Thymus (tissue), 11 donors: ENCODE data around the gene CBLB. TPM values are rescaled to one million over a fixed set of nuclear protein-coding genes. Genes with fewer than 3 reads are reported as not detected.
"Not testable (repeated sequence)": the region's sequence is repeated elsewhere in the genome, so short reads cannot be mapped to it uniquely, and the experiment has no call there.

Experiments
- DNase-seq, 9 donors: peaks; one replicate each; pipeline ENCODE4 v3.0.0-alpha.2; 2013; ENCODE audit warnings: low spot score in 9 of 9, low read depth in 6 of 9, missing footprints in 1 of 9
- H3K27ac ChIP-seq, 2 donors: one replicate each; pipeline ENCODE4 v1.5.1; 2013; ENCODE audit warnings: control low read depth in 1 of 2, low read depth in 1 of 2, low read length in 1 of 2, mild to moderate bottlenecking in 1 of 2, moderate library complexity in 1 of 2
- H3K27me3 ChIP-seq, 2 donors: one replicate each; pipeline ENCODE4 v1.5.1; 2013; ENCODE audit warnings: low read length in 1 of 2; ENCODE audit not compliant: control insufficient read depth in 2 of 2, insufficient read depth in 1 of 2
- H3K36me3 ChIP-seq, 2 donors: one replicate each; pipeline ENCODE4 v1.5.1; 2013; ENCODE audit warnings: low read length in 1 of 2, mild to moderate bottlenecking in 1 of 2, moderate library complexity in 1 of 2; ENCODE audit not compliant: control insufficient read depth in 2 of 2, insufficient read depth in 2 of 2
- H3K4me1 ChIP-seq, 2 donors: one replicate each; pipeline ENCODE4 v1.5.1; 2013; ENCODE audit warnings: low read length in 2 of 2; ENCODE audit not compliant: control insufficient read depth in 2 of 2, insufficient read depth in 2 of 2
- H3K4me3 ChIP-seq, 2 donors: one replicate each; pipeline ENCODE4 v1.5.1; 2013; ENCODE audit warnings: low read length in 2 of 2, control low read depth in 1 of 2, mild to moderate bottlenecking in 1 of 2
- H3K9me3 ChIP-seq, 2 donors: one replicate each; pipeline ENCODE4 v1.5.1; 2013; ENCODE audit warnings: low read length in 1 of 2, mild to moderate bottlenecking in 1 of 2; ENCODE audit not compliant: control insufficient read depth in 2 of 2, insufficient read depth in 1 of 2
- WGBS: extraction: QIAGEN DNeasy Blood & Tissue Kit; methylation state at CpG from one replicate; pipeline ENCODE4 v1.1.7; 2013; 5-methylcytosine and 5-hydroxymethylcytosine counted together
- polyA plus RNA-seq: library from polyadenylated mRNA; stranded (reverse); fragments of 200-250 nt; gene quantifications from one replicate; pipeline ENCODE4 v1.2.3, GENCODE V29; 2013
- total RNA-seq: library from RNA; stranded (reverse); fragments of 120-200 nt; gene quantifications from one replicate; pipeline ENCODE4 v1.2.4, GENCODE V29; 2013
- donor health status: healthy.

Gene CBLB
- total and polyA plus RNA-seq, 2 donors = 9.1 to 25.0 TPM

DNA sequence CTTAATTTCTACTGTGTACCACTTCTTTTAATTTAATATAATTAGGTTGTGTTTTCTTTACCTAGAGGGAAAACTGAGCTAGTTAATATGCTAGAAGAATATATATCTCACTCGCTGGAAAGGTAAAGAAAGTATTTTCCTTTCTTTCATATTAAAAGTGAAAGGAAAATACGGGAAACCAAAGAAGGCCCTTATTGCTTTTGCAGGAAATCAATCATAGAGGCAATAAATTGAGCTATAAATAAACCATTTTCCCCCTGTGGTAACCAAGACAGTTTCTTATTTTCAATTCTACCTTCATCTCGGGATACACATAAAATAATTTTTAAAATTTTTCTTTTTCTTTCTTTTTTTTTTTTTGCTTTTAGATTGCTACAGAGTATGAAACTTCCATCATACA, 101.6 kb downstream of the CBLB start:
- 39% methylated on average over 3 of the region's 3 CpGs for WGBS
- Histone ChIP-seq H3K27me3 (no peaks in the 10 kb centered on the region), H3K36me3 (peaks cover 5 to 9% of the 10 kb centered on the region in 2 donors), H3K4me3 (no peak overlapping the region), H3K27ac (no peak overlapping the region), H3K9me3 (peaks cover 3 to 6% of the 10 kb centered on the region in 2 donors), H3K4me1 (no peaks in the 10 kb centered on the region)
- no peak for DNase-seq

- Histone ChIP-seq H3K4me3 (no peak overlapping the region), H3K9me3 (peaks cover 3 to 7% of the 10 kb centered on the region in 2 donors), H3K27ac (no peak overlapping the region), H3K36me3 (peaks cover 5 to 9% of the 10 kb centered on the region in 2 donors), H3K27me3 (no peaks in the 10 kb centered on the region), H3K4me1 (no peaks in the 10 kb centered on the region)
- no peak for DNase-seq
Observed at GRCh38 chr3:105765308-105765639, 103.5 kb downstream of the CBLB start.

GRCh38 chr3:105764378-105765307, 104.2 kb downstream of the CBLB start:
- H3K4me1 ChIP-seq = no peaks in the 10 kb centered on the region
- H3K27me3 ChIP-seq = no peaks in the 10 kb centered on the region
- H3K4me3 ChIP-seq = no peak overlapping the region
- peaks cover 3 to 9% of the 10 kb centered on the region in 2 donors for H3K9me3 ChIP-seq
- peaks cover 7 to 10% of the 10 kb centered on the region in 2 donors for H3K36me3 ChIP-seq
- DNase-seq = peak in 1 of 9 donors; percentile 16
- WGBS = 14% methylated on average over 2 of the region's 2 CpGs
- no peak overlapping the region for H3K27ac ChIP-seq

GRCh38 chr3:105763659-105764036, 105.2 kb downstream of the CBLB start:
- Histone ChIP-seq H3K4me1 (no peaks in the 10 kb centered on the region), H3K27me3 (no peaks in the 10 kb centered on the region), H3K4me3 (no peak overlapping the region), H3K9me3 (peaks cover 3 to 19% of the 10 kb centered on the region in 2 donors), H3K27ac (no peak overlapping the region), H3K36me3 (peaks cover 9 to 13% of the 10 kb centered on the region in 2 donors)
- DNase-seq = no peak

DNA sequence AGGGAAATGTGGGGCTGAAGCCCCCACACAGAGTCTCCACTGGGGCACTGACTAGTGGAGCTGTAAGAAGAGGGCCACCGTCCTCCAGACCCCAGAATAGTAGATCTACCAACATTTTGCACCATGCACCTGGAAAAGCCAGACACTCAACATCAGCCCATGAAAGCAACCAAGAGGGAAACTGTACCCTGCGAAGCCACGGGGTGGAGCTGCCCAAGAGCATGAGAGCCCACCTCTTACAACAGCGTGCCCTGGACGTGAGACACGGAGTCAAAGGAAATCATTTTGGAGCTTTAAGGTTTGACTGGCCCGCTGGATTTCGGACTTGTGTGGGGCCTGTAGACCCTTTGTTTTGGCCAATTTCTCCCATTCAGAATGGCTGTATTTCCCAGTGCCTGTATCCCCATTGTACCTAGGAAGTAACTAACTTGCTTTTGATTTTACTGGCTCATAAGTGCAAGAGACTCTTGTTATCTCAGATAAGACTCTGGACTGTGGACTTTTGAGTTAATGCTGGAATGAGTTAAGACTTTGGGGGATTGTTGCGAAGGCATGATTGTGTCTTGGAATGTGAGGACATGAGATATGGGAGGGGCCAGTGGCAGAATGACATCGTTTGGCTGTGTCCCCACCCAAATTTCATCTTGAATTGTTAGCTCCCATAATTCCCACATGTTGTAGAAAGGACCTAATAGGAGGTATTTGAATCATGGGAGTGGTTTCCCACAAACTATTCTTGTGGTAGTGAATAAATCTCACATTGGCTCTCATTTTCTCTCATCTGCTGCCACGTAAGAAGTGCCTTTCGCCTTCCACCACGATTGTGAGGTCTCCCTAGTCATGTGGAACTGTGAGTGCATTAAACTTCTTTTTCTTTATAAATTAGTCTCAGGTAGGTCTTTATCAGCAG, 105.8 kb downstream of the CBLB start:
- peaks cover 3 to 24% of the 10 kb centered on the region in 2 donors for H3K9me3 ChIP-seq
- 97% methylated on average over 13 of the region's 13 CpGs for WGBS
- H3K27ac ChIP-seq = no peak overlapping the region
- no peak overlapping the region for H3K4me3 ChIP-seq
- peaks cover 9 to 13% of the 10 kb centered on the region in 2 donors for H3K36me3 ChIP-seq
- H3K4me1 ChIP-seq = no peaks in the 10 kb centered on the region
- DNase-seq = no peak
- H3K27me3 ChIP-seq = no peaks in the 10 kb centered on the region

- not testable (repeated sequence) for DNase-seq, H3K27me3 ChIP-seq, H3K4me1 ChIP-seq, H3K4me3 ChIP-seq, H3K27ac ChIP-seq
- WGBS = 95% methylated on average over 1 of the region's 1 CpG
- Histone ChIP-seq H3K9me3 (peaks cover 3 to 24% of the 10 kb centered on the region in 2 donors), H3K36me3 (peaks cover 9 to 13% of the 10 kb centered on the region in 2 donors)
Observed at GRCh38 chr3:105762214-105762613, 106.6 kb downstream of the CBLB start.

DNA sequence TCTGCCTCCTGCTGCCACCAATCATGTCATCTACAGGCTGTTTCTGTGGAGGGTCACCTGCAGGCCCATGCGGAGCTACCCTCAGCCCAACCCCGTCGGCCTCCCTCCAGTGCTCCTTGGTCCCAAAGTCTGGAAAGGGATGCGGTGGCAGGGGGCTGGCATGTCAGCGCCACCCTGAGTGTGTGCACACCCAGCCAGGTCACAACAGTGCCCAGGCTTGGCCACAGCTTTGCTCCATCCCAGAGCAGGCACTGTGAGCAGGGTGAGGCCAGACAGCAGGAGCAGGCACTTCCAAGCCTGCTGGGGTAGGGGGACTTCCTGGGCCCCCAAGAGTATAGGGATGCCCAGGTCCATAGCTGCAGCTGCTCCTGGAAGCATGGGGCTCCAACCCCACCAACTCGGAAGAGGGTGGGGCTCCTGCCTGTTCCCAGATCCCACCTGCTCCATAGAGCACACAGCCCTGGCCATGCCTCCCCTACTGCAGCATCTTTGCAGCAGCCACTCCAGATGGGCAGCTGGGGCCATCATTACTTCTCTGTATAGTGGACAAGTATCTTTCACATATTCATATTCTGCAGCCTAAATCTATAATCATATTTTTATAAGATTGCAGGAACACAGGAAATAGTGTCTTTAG, 109.3 kb downstream of the CBLB start:
- H3K27ac ChIP-seq = no peak overlapping the region
- no peaks in the 10 kb centered on the region for H3K27me3 ChIP-seq
- peaks cover 3 to 24% of the 10 kb centered on the region in 2 donors for H3K9me3 ChIP-seq
- DNase-seq = no peak
- H3K36me3 ChIP-seq = peaks cover 9 to 13% of the 10 kb centered on the region in 2 donors
- H3K4me3 ChIP-seq = no peak overlapping the region
- 96% methylated on average over 6 of the region's 6 CpGs for WGBS
- no peaks in the 10 kb centered on the region for H3K4me1 ChIP-seq

DNA sequence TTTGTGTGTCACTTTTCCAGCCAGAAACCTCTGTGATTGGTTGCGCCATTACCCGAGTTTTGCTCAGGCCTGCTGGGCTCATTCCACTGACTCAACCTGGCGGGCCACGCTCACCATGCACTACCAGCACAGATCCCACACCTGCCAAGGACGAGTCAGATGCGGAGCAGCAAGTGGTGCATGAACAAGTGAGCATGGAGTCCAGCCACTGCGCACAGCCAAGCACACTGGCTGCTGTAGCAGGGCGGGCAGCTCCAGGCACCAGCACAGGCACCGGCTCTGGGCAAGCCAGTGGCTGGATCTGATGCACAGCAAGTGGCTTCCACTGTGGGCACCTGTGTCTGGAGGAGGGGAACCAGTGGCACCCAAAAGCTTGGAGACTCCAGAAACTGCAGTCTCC, 110.4 kb downstream of the CBLB start:
- peaks cover 3 to 24% of the 10 kb centered on the region in 2 donors for H3K9me3 ChIP-seq
- no peak for DNase-seq
- no peak overlapping the region for H3K27ac ChIP-seq
- H3K36me3 ChIP-seq = peaks cover 9 to 13% of the 10 kb centered on the region in 2 donors
- H3K4me1 ChIP-seq = no peaks in the 10 kb centered on the region
- no peaks in the 10 kb centered on the region for H3K27me3 ChIP-seq
- over 99% methylated on average over 9 of the region's 9 CpGs for WGBS
- H3K4me3 ChIP-seq = no peak overlapping the region
